Putamen (tissue), 1 donor: ENCODE data around the gene MPV17L2.
A peak's percentile ranks its signal among the peaks of the same experiment; 100 is the strongest.
"Not testable (repeated sequence)": the region's sequence is repeated elsewhere in the genome, so short reads cannot be mapped to it uniquely, and the experiment has no call there.

Experiments
- DNase-seq: peaks from one replicate; pipeline ENCODE4 v3.0.0-alpha.2; 2016; ENCODE audit warnings: low spot score

The MPV17L2 gene

GRCh38 chr19:18192673-18193387 is at the start of gene MPV17L2:
MPV17L2 (plus strand) TSS chr19:18193218; CDS start chr19:18193282, 64 bp downstream.
- peak; percentile 100 for DNase-seq

DNA sequence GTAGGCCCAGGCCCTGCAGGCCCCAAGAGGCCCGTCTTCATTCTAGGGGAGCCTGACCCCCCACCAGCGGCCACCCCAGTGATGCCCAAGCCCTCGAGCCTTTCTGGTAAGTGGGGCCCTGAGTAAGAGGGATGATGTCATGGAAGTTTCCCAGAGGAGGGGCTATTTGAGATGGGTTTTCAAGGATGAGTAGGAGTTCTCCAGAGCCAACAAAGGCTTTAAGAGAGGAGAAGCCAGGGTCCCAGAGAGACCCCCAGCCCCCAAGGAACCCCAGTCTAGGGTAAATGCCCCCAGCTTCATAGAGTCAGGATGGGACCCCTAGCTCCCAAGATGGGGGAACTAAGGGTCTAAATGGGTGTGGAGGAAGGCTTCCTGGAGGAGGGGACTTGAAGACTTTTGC is 49.1 kb upstream of the MPV17L2 start:
- DNase-seq, result no peak

GRCh38 chr19:18144361-18144760 is 48.7 kb upstream of the MPV17L2 start:
- DNase-seq, result no peak

GRCh38 chr19:18144906-18145305 is 48.1 kb upstream of the MPV17L2 start:
- DNase-seq, result no peak

DNA sequence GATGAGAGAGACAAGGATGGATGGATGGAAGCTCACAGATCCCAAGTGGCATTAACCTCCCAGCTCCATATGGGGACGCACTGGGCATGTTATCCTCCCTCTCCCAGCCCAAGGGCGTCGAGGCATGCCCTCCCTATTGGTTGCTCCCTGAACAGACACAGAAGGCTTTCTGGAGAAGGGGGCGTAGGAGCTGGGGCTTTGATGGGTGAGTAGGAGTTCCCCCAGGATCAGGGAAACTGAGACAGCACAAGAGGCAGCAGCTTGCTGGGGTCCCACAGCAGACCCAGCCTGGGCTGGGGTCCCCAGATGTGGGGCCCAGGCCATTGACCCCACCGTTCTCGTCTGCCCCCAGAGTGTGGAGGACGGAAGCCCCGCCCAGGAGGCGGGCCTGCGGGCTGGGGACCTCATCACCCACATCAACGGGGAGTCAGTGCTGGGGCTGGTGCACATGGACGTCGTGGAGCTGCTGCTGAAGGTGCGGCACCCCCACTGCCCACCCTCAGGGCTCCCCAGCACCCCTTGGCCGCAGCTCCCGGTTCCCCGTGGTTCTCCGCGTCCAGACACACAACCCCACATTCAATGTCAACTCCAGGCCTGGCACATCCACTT is 47.5 kb upstream of the MPV17L2 start:
- DNase-seq, result no peak

DNA sequence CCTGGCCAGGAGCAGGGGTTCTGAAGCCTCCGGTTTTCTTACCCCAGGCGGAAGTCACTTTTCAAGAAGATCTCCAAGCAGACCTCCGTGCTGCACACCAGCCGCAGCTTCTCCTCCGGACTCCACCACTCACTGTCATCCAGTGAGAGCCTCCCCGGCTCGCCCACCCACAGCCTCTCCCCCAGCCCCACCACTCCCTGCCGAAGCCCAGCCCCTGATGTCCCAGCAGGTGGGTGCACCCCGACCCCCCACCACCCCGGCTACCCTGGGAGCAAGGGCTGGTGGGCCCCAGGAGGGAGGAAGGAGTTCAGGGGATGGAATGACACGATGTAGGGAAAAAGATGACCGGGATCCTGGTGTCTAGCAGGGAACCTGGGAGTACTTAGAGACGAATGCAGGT is 45.6 kb upstream of the MPV17L2 start:
- no peak for DNase-seq

GRCh38 chr19:18149596-18149975 is 43.4 kb upstream of the MPV17L2 start:
- no peak for DNase-seq

DNA sequence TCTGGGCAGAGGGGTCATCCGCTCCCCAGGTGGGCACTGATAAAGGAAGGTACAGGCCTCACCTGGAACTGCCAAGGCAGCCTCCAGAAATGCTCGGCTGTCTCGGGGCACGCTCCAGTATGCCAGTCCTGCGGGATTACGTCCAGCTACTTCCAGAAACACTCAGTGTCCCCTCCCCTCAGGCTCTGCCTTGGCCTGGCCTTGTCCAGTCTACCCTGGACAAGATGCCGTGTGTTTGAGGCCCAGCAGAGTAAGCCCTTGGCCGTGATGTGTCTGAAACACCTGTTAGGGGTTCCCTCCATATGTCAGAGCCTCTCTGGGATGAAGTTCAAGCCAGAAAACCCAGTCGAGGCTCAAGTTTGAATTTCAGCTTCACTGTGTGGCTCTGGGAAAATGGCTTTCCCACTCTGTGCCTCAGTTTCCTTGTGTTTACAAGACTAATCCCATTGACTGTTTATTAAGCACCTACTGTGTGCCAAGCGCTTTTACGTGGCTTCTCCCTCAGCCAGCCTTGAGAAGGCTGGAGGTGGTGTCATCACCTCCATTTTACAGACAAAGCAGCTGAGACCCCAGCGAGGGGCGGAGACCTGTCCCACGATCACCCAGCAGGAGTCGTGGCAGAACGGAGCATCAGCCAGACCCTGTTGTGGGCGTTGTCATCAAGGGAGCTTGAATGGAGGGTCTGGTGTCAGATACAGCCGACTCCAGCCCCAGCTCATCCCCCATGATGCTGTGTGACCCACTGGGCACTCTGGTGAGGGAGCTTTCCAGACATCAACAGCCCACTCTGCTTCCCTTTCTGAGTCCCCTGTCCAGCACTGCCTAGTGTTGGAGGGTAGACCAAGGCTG is 42.0 kb upstream of the MPV17L2 start:
- no peak for DNase-seq

GRCh38 chr19:18152442-18152816 is 40.6 kb upstream of the MPV17L2 start:
- peak; percentile 95 for DNase-seq

DNA sequence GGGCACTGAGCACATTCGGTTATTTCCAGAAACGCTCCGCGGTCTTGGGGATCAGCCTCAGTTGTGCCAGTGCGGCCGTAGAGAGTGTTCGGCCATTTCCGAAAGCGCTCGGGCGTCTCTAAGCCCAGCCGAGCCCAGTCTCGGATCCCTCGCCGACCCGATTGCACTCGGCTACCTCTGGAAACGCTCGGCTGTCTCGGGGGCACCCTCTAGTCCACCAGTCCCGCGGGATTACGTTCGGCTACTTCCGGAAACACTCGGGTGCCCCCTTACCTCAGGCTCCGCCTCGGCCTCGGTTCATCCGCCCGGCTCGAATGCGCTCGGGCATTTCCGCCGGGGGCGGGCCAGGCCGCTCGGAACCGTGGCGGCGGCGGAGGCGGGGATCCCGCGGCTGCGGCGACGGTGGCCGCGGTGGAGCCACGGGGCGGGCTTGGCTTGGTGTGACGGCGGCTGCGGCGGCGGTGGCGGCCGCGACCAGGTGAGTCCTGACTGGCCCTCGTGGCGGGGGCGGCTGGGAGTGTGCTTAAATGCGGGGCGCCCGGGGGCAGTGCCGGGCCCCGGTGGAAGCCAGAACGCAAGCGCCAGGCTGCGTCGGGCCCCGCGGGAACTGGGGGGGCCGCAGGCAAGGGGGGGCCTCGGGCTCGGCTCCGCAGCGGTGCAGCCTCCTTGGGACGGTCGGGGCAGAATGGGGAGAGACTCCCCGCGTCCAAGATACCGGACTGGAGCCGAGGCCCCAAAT is 40.0 kb upstream of the MPV17L2 start, which contains the start of gene PIK3R2:
TSS of gene PIK3R2 (plus strand) at position 347 of the 739 bp plus-strand sequence. CDS start 2,717 bp downstream, outside the sequence.
- DNase-seq, result peak; percentile 99

- no peak for DNase-seq
These were observed 39.4 kb upstream of the MPV17L2 start for GRCh38 chr19:18153556-18154134.

DNA sequence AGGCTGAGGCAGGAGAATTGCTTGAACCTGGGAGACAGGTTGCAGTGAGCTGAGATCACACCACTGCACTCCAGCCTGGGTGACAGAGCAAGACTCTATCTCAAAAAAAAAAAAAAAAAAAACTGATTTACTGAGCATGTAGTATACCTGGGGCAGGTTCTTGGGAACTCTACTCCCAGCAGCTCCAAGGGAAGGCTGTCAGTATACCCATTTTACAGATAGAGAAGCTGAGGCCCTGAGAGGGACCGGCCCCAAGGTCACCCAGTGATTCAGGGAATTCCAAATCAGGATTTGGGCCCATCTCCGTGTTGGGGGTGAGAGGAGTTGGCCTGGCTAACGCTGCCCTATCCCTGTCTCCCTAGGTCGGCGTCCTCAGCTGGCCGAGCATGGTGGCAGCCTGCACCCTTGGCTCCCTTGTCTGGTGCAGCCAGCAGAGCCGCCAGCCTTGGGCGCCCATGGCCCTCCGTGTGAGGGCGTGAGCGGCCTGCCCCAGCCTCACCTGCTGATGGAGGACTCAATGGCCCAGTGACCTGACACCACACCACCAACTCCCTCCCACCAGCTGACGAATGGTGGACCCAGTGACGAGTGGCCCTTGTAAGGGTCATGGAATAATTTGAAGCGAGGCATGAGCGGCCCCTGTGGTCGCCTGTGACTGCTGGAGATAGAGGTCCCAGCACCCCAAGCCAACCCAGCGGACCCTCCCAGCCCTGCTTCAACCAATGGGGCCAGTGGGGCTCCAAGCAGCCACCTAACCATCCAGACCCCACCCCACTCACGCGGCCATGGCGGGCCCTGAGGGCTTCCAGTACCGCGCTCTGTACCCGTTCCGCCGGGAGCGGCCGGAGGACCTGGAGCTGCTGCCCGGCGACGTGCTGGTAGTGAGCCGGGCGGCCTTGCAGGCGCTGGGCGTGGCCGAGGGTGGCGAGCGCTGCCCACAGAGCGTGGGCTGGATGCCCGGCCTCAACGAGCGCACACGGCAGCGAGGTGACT is 37.6 kb upstream of the MPV17L2 start:
- no peak for DNase-seq

- DNase-seq, result no peak
These were observed 36.8 kb upstream of the MPV17L2 start for GRCh38 chr19:18156268-18156667.

DNA sequence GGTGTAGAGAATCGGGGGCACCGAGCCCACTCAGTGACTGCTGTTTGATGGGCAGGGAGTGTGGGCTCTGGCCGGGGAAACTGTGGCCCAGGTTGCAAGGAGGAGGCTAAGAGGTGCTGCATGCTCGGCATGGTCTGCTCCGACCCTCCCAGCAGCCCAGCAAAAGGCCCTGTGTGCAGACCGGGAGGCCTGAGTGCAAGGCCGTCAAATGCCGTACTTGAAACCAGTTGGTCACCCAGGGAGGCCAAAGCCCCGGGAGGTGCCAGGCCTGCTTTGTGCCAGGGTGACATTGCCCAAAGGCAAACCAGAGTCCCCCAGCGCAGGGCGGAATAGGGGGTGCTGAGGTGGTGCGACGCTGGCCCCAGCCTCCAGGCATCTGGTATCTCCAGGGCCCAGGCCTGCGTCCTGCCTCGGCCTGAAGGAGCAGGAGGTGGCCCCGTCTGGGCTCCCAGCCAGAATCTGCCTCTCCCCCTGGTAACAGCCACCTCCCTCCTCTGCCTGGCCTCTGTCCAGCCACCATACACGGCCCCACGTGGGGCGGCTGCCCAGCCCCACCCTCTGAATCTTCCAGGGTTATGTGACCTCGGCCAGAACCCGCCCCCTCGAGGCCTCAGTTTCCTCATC is 36.1 kb upstream of the MPV17L2 start:
- peak; percentile 75 for DNase-seq

DNA sequence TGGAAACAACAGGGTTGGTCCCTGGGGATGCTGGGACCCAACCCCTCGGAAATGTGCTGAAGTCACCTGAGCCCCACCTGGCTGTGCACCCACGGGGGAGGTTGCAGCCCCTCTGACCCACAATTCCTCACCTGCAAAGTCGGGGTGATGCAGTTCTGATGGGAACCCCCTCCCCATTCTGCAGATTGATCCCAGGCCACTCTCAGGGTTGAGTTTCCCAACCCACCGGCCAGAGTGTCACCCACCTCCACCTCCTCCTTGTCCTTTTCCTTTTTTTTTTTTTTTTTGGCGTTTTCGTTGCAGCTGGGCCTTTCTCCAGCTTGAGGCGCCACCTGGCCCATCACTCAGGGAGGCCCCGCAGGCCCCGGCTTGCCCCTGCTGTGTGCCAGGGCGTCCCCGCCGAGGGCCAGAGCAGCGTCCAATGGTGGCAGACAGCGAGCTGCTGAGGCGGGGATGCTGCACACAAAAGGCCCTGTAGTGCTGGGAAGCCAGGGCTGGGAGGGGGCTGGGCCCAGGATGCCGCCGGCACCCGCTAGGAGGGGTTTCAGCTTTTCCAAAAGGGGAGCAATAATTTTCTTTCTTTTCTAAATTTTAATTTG is 35.5 kb upstream of the MPV17L2 start:
- peak; percentile 83 for DNase-seq

GRCh38 chr19:18158467-18158866 is 34.6 kb upstream of the MPV17L2 start:
- no peak for DNase-seq

GRCh38 chr19:18159059-18159616 is 33.9 kb upstream of the MPV17L2 start:
- not testable (repeated sequence) for DNase-seq

DNA sequence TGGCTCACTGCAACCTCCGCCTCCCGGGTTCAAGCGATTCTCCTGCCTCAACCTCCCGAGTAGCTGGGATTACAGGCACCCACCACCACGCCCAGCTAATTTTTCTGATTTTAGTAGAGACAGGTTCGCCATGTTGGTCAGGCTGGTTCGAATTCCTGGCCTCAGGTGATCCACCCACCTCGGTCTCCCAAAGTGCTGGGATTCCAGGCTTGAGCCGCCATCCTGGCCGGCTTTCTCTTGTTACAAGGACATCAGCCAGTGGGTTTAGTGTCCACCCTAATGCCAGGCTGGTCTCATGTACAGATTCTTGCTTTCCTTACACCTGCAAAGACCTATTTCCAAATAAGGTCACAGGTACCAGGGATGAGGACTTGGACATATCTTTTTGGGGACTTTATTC is 33.2 kb upstream of the MPV17L2 start:
- no peak for DNase-seq

- DNase-seq, result no peak
These were observed 32.5 kb upstream of the MPV17L2 start for GRCh38 chr19:18160493-18160970.
